HG02623 (cell line): Measurements from ENCODE around the gene FCGR3A.
"Not testable (repeated sequence)": the region's sequence is repeated elsewhere in the genome, so short reads cannot be mapped to it uniquely, and the experiment has no call there.

Source experiments
- ATAC-seq: cut with Tn5 transposase; IDR thresholded peaks from one replicate; pipeline ENCODE4 v1.9.1; 2021; ENCODE audit warnings: moderate library complexity; ENCODE audit not compliant: unreplicated experiment

The FCGR3A gene

DNA sequence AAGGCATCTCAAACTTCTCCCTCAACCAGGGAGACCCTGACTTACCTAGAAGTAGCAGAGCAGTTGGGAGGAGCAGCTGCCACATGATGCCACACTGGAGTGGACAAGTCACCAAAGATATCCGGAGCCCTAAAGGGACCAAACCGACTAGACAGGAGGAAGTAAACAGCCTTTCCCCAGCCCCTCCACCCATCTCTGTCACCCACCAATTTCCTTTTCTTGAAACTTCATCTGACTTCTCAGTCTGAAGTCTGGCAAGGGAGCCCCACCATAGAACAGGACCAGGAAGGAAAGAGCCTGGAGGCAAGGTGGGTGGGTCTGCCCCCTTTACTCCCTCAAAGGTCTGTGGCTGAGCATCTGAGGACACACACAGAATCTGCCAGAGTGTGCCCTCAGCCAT, at the start of gene FCGR3A:
FCGR3A (minus strand) TSS at position 167 of the 400 bp plus-strand sequence; CDS start at position 85, 82 bp downstream.
- ATAC-seq, result no peak

DNA sequence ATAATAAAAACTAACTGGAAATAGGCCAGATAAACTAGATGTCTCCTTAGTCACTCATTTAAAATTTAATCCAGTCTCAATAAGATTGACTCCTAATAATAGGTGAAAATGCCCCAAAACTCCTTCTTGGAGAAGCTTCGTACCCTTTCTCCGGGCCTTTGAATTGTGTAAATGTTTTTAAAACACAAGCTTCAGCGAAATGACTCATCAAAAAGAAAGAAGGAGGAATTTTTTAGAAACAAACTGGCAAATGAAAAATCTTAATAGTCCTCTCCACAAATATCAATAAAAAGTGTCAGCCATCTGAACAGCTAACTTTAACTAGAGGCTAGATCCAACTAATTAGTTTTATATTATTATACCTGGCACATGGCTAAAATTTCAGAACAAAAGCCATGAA, 47.5 kb upstream of the FCGR3A start:
- not testable (repeated sequence) for ATAC-seq

- ATAC-seq, result not testable (repeated sequence)
Measured at GRCh38 chr1:161595583-161595982, 46.0 kb upstream of the FCGR3A start.

DNA sequence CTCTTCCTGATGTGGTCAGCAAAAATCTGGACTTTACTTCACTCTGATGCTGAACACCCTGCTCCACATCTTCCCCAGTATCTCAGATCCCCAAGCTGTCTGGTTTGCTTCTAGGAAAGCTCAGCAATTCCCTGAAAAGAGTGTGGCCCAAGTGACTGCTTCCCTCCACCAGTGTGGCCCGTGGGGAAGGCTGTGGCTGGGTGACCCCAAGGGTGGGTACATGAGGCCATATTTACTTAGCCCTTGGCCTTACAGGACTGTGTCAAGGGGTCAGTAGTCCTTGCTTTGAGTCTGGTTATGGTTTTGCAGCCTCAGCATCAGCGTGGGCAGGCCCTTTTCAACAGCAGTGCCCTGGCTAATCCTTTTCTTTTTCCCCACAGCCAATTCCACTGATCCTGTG, 45.6 kb upstream of the FCGR3A start:
- ATAC-seq, result not testable (repeated sequence)

DNA sequence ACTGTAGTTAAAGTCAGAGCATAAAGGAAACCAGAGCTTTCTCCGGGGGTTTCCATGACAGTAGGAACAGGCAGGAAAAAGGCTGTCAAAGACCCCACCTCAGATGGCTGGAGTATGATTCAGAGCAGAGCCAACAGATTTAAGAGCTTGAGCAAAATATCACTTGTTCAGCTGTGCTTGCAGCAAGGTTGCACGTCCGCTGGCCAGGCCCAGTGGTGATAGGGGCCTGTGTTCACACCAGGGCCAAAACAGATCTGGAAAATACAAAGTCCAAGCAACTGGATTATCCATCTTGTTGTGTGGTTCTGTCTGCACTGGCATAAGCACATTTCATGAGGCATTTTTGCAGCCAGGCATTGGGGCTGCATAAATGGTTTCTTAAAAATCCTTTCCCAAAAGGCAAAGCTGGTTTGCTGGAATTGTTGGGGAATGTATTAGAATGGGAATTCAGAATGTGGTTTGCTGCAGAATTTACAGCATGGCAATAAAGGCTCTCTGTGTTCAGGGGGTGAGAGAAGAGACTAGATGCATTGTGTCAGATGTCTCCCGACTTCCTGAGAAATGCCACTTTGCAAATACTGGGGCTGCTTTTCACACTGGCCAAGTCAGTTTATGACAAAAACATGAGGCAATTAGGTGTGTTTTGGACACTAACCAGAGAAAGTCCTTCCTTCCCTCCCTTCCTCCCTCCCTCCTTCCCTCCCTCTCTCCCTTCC, 44.8 kb upstream of the FCGR3A start:
- not testable (repeated sequence) for ATAC-seq

GRCh38 chr1:161593092-161593755, 43.6 kb upstream of the FCGR3A start:
- not testable (repeated sequence) for ATAC-seq

DNA sequence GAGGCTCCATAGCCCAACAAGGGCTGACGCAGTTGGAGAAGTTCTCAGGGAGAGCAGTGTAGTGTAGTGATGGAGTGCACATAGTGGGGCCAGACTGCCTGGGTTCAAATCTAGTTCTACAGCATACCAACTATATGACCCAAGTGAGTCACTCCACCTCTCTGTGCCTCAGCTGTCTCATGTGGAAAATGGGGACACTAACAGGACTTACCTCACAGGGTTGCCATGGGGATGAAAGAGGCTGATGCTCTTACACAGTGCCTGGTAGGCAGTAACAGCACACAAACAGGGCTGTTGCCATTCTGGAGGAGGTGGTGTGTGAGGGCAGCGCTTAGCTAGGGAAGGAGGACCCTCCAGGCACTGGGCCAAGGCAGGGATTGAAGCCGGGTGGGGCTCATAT, 43.0 kb upstream of the FCGR3A start:
- ATAC-seq, result not testable (repeated sequence)

DNA sequence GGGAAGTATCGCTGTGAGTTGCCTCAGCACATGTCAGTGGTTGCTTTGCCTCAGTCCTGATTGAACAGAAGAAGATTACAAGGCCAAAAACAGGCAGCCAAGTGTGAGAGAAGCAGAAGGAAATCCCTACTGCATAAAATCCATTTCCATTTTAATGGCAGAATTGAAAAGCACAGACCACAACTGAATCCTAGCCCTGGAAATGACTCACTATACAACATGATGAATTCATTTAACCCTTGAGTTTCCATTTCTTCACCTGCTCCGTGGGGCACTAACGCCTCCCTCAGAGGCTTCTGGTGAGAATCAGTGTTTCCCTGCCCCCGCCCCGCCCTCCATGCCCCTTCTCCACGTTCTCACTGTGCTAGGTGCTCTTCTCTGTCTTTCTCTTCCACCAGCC, 40.3 kb upstream of the FCGR3A start:
- ATAC-seq, result not testable (repeated sequence)

GRCh38 chr1:161589365-161589764, 39.7 kb upstream of the FCGR3A start:
- ATAC-seq, result not testable (repeated sequence)

- not testable (repeated sequence) for ATAC-seq
Measured at GRCh38 chr1:161588596-161588995, 39.0 kb upstream of the FCGR3A start.

DNA sequence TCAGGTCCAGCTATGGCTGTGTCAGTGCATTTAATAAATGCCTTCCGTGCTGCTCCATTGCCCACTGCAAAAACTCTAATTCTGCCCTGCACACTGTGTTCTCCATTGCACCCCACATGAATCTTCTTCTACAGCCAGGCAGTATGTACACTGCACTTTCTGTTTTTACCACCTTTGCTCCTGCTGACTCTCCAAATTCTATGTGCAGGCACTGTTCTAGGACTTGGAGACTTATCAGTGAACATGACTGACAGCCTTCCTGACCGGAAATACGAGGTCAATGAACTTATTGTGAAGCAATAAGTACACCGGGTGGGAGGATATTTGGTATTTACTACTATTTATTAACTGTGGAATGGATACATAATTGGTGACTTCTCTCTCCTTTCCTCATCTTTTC, 33.3 kb upstream of the FCGR3A start:
- not testable (repeated sequence) for ATAC-seq

DNA sequence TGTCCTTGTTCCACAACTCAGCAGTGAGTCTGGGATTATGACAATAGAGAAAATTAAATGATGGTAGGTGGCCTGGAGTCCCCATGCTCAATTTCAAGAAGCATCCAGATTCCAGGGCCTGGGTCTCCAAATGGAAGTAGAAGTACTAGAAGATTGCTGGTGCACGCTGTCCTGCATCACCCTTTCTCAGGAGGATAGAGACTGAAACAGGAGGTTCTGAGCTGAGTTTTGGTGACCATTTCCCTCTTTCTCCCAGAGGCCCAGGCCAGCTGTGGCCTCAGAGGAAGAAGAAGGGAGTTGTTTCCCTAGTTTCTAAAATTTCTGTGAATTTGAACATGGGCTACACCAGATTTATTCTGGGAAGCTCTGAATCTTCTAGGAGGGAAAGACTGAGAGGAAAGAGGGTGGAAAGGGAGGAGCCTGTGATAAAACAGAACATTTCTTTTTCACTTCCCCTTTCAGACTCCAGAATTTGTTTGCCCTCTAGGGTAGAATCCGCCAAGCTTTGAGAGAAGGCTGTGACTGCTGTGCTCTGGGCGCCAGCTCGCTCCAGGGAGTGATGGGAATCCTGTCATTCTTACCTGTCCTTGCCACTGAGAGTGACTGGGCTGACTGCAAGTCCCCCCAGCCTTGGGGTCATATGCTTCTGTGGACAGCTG, 31.4 kb upstream of the FCGR3A start:
- peak; percentile 61 for ATAC-seq

DNA sequence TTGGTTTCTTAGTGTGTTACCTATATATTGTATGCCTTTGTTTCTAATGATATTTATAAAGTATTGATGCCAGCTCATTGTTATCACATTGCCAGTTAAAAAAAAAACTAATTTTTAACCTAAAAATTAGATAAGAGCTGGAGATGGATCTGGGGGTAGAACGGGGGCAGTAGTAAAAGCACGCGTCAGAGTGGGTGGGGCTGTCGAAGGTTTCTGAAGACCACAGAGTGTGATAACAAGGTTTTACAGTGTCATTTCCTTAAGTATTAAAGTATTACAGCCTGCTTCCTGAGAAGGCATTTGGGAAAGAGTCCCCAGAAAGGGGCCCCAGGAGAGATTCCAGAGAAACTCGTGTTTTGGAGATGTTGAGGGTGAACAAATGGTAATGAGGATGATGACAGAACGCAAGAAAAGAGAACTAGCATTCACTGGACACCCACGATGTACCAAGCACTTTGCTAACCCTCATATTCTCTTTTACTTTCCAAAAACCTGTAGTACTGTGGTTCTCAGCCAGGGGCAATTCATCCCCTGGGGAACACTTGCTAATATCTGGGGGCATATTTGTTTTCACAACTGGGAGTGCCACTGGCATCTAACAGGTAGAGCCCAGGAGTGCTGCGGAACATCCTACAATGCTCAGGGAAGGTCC, 30.4 kb upstream of the FCGR3A start:
- not testable (repeated sequence) for ATAC-seq

DNA sequence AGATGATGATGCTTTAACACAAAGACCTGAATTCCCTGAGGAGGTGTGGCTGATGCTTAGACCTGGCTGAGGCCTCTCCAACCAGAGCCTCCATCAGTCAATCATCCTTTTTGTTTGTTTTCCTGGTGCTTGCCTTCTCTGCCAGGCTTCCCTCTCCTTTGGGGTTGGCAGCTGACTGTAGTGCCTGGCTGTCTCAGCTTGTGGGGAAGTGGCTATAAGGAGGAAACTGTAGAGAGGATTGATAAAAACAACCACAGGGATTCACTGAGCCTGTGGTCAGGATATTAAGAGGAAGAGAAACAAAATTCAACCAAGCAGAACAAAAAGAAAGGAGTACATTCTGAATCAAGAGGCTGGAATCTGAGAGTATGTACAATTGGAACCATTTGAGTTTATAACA, 27.1 kb upstream of the FCGR3A start:
- ATAC-seq, result not testable (repeated sequence)

- ATAC-seq, result not testable (repeated sequence)
Measured at GRCh38 chr1:161571703-161572102, 22.1 kb upstream of the FCGR3A start.

- ATAC-seq, result not testable (repeated sequence)
Measured at GRCh38 chr1:161566602-161566960, 17.0 kb upstream of the FCGR3A start.

GRCh38 chr1:161563522-161563921, 13.9 kb upstream of the FCGR3A start:
- not testable (repeated sequence) for ATAC-seq

- ATAC-seq, result not testable (repeated sequence)
Measured at GRCh38 chr1:161562441-161562840, 12.8 kb upstream of the FCGR3A start.

DNA sequence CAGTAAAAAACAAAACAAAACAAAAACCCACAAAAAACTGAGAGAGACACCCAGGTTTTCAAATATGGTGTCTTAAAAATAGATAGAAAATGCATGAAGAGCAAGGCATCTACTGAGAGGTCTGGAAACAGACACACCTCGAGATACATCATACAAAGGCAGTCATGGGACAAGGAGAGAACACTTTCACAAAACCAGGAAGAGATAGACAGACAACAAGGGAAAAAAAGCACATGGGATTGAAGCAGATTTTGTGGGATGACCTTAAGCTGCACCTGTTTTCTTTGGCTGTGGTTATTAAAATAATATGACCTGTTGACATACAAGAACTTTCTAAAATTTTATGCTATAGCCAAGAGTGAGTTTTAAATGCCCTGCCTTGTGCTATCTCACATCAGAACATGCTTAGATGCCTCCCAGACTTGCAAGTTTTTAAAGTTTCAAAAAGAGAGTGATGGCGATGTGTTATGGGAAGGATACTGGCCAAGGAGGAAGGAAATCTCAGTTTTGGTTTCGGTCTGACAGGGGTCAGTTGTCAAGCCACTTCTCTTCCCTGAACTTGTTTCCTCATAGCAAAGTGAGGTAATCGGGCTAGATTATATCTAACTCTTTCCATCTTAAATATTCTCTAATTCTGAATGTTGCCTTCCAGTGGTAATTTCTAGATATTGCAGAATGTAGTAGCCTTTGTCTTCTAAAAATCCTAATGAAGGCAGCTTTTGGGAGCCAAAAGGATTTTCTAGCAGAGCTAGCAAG, 11.5 kb upstream of the FCGR3A start:
- ATAC-seq, result not testable (repeated sequence)
